ENCODE data around the gene SDF4. TPM values are rescaled to one million over a fixed set of nuclear protein-coding genes. Genes with fewer than 3 reads are reported as not detected.

Gene SDF4
- total RNA-seq, 1 experiment from 2014 or later: 82.0 TPM

- Histone ChIP-seq H2AK5ac (ENCODE audit: insufficient read length, low read length) (no peak overlapping the region), H3K4ac (ENCODE audit: low read depth, low read length) (no peak overlapping the region), H4K5ac (ENCODE audit: insufficient read length, low read depth, low read length) (no peak overlapping the region), H3K23me2 (ENCODE audit: insufficient read length, low read depth, low read length, poor library complexity, severe bottlenecking) (no peaks in the 10 kb centered on the region), H3K56ac (ENCODE audit: insufficient read length, low read depth, low read length) (no peak overlapping the region), H3K79me1 (ENCODE audit: insufficient read depth, low read depth, low read length, poor library complexity, severe bottlenecking) (no peaks in the 10 kb centered on the region), H4K8ac (replicated peaks; ENCODE audit: insufficient read length, low read depth, low read length) (no peak overlapping the region), H3K14ac (ENCODE audit: insufficient read depth, low read length) (no peak overlapping the region), H4K91ac (ENCODE audit: insufficient read length, low read depth, low read length) (no peak overlapping the region), H3K18ac (ENCODE audit: insufficient read length, low read depth, low read length) (no peak overlapping the region), H2BK12ac (ENCODE audit: insufficient read length, low read depth, low read length) (no peak overlapping the region), H2AFZ (ENCODE audit: low read length) (no peak overlapping the region), H3K79me2 (ENCODE audit: insufficient read depth, low read length) (no peaks in the 10 kb centered on the region), H3T11ph (ENCODE audit: low read length) (no peak overlapping the region), H2BK5ac (ENCODE audit: insufficient read length, low read length) (no peak overlapping the region), H3K4me1 (ENCODE audit: insufficient read depth, low read length) (no peaks in the 10 kb centered on the region), H2BK20ac (ENCODE audit: low read depth, low read length, poor library complexity, severe bottlenecking) (no peak overlapping the region), H3K9me3 (ENCODE audit: control insufficient read depth, low read depth, low read length) (no peaks in the 10 kb centered on the region), H2BK15ac (ENCODE audit: low read depth, low read length) (no peak overlapping the region), H3K9ac (ENCODE audit: extremely low read depth, insufficient read length, low read length) (no peak overlapping the region), H3K27me3 (ENCODE audit: insufficient read depth, low read length) (no peaks in the 10 kb centered on the region), H3K27ac (ENCODE audit: insufficient read length, low read depth, low read length) (no peak overlapping the region), H2BK120ac (ENCODE audit: low read depth, low read length, poor library complexity, severe bottlenecking) (no peak overlapping the region), H3K4me2 (ENCODE audit: insufficient read depth, insufficient read length, low read length) (no peak overlapping the region), H4K20me1 (ENCODE audit: control insufficient read depth, insufficient read depth, insufficient read length) (no peaks in the 10 kb centered on the region), H3K23ac (ENCODE audit: insufficient read length, low read depth, low read length) (no peak overlapping the region)
- no peak for TF ChIP-seq CTCF (conservative IDR thresholded peaks at IDR 0.05)
- H3K27ac Mint-ChIP-seq: no peak overlapping the region
- peaks cover 2 to 3% of the 10 kb centered on the region in 2 experiments; a peak in 3 of 4 replicates for H3K4me1 Mint-ChIP-seq
- no peak overlapping the region for H3K4me3 Mint-ChIP-seq
- peaks cover 4% of the 10 kb centered on the region for H3K27me3 Mint-ChIP-seq (ENCODE audit: low read depth)
- H3K9me3 Mint-ChIP-seq: no peaks in the 10 kb centered on the region
- DNase-seq: no peak
- no CpG with 5 or more reads among the region's 24 CpGs for WGBS (ENCODE audit: extremely low coverage, insufficient read length, low lambda C conversion rate)
- H3K36me3 Mint-ChIP-seq (ENCODE audit: insufficient read depth in 1 of 3, low read depth in 3 of 3): peaks cover 5 to 12% (median 11%) of the 10 kb centered on the region in 3 experiments; a peak in 6 of 7 replicates
Measured at GRCh38 chr1:1212780-1213344, 18.9 kb downstream of the SDF4 start.

Data from H9 (cell line).